Muscle layer of colon (tissue), 2 donors: ENCODE data around the gene SSX1.
"Not testable (repeated sequence)": the region's sequence is repeated elsewhere in the genome, so short reads cannot be mapped to it uniquely, and the experiment has no call there.

Experiments used
- H3K27ac ChIP-seq: one replicate; pipeline ENCODE4 v1.7.0; 2013; ENCODE audit warnings: low read depth, mild to moderate bottlenecking, low read length, moderate library complexity
- H3K27me3 ChIP-seq, 2 donors: one replicate each; pipeline ENCODE4 v1.7.0; 2013; ENCODE audit warnings: low read length in 2 of 2, mild to moderate bottlenecking in 2 of 2; ENCODE audit not compliant: insufficient read depth in 2 of 2, control insufficient read depth in 1 of 2
- H3K36me3 ChIP-seq: one replicate; pipeline ENCODE4 v1.7.0; 2013; ENCODE audit warnings: mild to moderate bottlenecking, low read length; ENCODE audit not compliant: insufficient read depth
- H3K4me1 ChIP-seq: one replicate; pipeline ENCODE4 v1.7.0; 2013; ENCODE audit warnings: mild to moderate bottlenecking, low read length; ENCODE audit not compliant: insufficient read depth
- H3K4me3 ChIP-seq, 2 donors: one replicate each; pipeline ENCODE4 v1.7.0; 2013; ENCODE audit warnings: low read length in 2 of 2, low read depth in 1 of 2, mild to moderate bottlenecking in 1 of 2, moderate library complexity in 1 of 2
- H3K9ac ChIP-seq: one replicate; pipeline ENCODE4 v1.7.0; 2013; ENCODE audit warnings: low read length
- H3K9me3 ChIP-seq: one replicate; pipeline ENCODE4 v1.7.0; 2013; ENCODE audit warnings: mild to moderate bottlenecking, low read length
- donor health status: abdominal sarcoma.
- donor health status: Adenocarcinoma of cecum.

Gene SSX1, protein sequence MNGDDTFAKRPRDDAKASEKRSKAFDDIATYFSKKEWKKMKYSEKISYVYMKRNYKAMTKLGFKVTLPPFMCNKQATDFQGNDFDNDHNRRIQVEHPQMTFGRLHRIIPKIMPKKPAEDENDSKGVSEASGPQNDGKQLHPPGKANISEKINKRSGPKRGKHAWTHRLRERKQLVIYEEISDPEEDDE

DNA sequence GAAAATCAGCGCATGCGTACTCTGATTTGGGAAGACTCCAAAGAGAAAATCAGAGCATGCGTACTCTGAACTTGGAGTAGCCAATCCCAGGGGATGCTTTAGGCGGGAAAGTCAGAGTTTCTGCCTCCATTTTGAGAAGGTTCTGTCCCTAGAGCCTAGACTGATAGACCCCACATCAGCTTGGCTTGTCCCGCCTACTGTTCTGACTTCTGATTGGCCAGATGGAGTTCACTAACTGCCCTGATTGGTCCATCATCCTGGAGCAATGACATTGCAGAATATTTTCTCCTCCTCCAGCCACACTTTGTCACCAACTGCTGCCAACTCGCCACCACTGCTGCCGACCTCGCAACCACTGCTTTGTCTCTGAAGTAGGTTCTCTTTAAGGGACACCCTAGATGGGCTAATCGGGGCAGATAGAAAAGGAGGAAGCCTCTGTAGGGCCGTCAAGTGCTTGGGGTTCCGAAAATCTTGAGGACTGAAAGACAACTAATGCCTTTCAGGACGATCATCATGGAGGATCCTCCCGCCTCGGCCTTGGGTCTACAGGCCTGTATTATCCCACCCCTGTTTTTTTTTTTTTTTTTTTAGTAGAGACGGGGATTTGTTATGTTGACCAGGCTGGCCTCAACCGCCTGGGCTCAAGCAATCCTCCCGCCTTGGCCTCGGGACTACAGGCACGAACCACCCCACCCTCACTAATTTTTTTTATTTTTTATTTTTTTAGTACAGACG lies at the start of gene SSX1:
SSX1 (plus strand) TSS at position 331 of the 735 bp plus-strand sequence. CDS start 1,850 bp downstream, outside the sequence.
- not testable (repeated sequence) for H3K4me3 ChIP-seq, H3K9me3 ChIP-seq, H3K9ac ChIP-seq, H3K36me3 ChIP-seq, H3K27ac ChIP-seq, H3K27me3 ChIP-seq, H3K4me1 ChIP-seq

DNA sequence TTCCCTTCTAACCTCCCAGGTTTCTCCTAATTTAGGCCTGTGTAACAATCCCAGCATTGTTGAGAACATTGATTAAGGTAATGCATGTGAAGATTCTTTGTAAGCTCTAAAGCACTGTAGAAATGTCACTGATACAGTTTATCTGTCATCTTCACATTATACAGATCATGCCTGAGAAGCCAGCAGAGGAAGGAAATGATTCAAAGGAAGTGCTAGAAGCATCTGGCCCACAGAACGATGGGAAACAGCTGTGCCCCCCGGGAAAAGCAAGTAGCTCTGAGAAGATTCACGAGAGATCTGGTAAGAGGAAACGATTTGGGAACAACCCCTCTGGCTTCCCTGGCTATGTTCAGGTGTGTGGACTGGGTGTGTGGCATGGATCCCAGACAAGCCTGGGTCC lies 40.9 kb upstream of the SSX1 start:
- H3K27me3 ChIP-seq = not testable (repeated sequence)

DNA sequence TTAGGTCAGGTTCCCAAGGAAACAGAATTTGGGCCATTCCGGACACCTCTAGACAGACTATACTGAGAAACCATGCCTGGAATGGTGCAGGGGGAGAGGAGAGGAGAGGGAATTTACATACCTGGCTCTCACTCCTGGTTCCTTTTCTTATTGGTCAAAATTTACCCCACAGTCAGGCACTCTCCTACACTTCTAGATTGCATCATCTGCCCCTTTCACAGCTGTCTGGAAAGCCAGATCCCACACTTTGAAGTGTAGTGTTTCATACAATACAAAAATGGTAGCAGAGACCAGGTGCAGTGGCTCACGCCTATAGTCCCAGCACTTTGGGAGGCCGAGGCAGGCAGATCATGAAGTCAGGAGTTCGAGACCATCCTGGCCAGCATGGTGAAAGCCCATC lies 31.0 kb upstream of the SSX1 start:
- H3K36me3 ChIP-seq, H3K4me3 ChIP-seq, H3K27me3 ChIP-seq, H3K4me1 ChIP-seq, H3K9me3 ChIP-seq, H3K9ac ChIP-seq, H3K27ac ChIP-seq: not testable (repeated sequence)

More for the DNA sequence above, 40.9 kb upstream of the SSX1 start:
- H3K27ac ChIP-seq, H3K9me3 ChIP-seq, H3K4me1 ChIP-seq, H3K36me3 ChIP-seq, H3K4me3 ChIP-seq, H3K9ac ChIP-seq: not testable (repeated sequence)

DNA sequence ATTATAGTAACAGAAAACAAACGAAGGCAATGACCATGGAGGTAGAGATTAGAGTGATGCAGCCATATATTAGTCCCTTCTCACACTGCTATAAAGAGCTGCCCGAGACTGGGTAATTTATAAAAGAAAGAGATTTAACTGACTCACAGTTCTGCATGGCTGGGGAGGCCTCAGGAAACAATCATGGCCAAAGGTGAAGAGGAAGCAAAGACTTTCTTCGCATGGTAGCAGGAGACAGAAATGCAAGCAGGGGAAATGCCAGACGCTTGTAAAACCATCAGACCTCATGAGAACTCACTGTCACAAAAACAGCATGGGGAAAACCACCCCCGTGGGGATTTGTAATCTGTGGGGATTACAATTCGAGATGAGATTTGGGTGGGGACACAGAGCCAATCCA lies 2.2 kb upstream of the SSX1 start:
- not testable (repeated sequence) for H3K4me3 ChIP-seq, H3K9me3 ChIP-seq, H3K27ac ChIP-seq, H3K27me3 ChIP-seq, H3K9ac ChIP-seq, H3K4me1 ChIP-seq, H3K36me3 ChIP-seq

DNA sequence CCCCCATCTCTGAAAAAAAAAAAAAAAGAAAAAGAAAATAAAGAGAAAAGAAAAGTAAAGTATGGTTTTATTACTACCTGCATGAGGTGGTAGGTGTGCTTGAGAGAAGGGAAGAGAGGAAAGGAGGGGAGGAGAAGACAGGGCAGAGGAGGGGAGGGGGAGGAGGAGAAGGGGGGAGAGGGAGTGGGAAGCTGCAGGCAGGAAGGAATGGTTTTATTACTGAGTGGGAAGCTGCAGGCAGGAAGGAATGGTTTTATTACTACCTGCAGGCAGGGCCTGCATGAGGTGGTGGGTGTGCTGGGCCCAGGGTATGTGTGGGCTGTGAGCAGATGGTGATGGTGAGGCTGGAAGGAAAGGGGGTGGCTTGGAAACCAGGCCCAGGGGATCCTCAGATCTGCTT lies 19.2 kb downstream of the SSX1 start:
- H3K27me3 ChIP-seq, H3K36me3 ChIP-seq, H3K9ac ChIP-seq, H3K9me3 ChIP-seq, H3K27ac ChIP-seq, H3K4me3 ChIP-seq, H3K4me1 ChIP-seq: not testable (repeated sequence)

DNA sequence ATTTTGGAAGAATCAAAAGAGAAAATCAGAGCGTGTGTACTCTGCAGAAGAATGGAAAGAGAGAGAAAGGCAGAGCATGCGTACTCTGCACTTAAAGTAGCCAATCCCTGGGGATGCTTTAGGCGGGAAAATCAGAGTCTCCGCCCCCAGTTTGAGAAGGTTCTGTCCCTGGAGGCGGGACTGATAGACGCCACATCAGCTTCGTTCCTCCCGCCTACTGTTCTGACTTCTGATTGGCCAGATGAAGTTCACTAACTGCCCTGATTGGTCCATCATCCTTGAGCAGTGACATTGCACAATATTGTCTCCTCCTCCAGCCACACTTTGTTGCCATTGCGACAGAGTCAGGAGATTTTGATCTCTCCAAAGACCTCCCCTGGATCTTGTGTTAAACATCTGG lies 23.8 kb downstream of the SSX1 start:
- Histone ChIP-seq H3K36me3 (no peaks in the 10 kb centered on the region), H3K27me3 (no peaks in the 10 kb centered on the region), H3K4me3 (no peak overlapping the region), H3K9me3 (no peaks in the 10 kb centered on the region), H3K9ac (no peak overlapping the region), H3K27ac (no peak overlapping the region), H3K4me1 (no peaks in the 10 kb centered on the region)

DNA sequence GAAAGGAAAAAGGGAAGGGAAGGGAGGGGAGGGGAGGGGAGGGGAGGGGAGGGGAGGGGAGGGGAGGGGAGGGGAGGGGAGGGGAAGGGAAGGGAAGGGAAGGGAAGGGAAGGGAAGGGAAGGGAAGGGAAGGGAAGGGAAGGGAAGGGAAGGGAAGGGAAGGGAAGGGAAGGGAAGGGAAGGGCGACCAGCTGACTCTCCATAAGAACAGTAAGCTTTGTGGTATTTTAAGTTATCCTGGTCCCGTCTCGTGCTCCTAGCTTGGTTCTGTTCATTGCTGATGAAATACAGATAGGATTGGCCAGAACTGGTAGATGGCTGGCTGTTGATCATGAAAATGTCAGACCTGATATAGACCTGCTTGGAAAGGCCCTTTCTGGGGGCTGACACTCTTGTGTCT lies 25.5 kb downstream of the SSX1 start:
- not testable (repeated sequence) for H3K36me3 ChIP-seq, H3K9ac ChIP-seq, H3K27ac ChIP-seq, H3K4me3 ChIP-seq, H3K27me3 ChIP-seq, H3K4me1 ChIP-seq, H3K9me3 ChIP-seq

DNA sequence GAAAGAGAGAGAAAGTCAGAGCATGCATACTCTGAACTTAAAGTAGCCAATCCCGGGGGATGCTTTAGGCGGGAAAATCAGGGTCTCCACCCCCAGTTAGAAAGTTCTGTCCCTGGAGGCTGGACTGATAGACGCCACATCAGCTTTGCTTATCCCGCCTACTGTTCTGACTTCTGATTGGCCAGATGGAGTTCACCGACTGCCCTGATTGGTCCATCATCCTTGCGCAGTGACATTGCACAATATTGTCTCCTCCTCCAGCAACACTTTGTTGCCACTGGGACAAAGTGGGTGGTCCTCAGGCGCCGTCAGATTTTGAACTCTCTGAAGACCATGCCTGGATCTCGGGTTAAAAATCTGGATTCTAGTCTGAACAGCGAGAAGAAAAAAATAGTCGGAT lies 51.0 kb downstream of the SSX1 start:
- Histone ChIP-seq H3K4me1 (no peaks in the 10 kb centered on the region), H3K36me3 (no peaks in the 10 kb centered on the region), H3K4me3 (no peak overlapping the region), H3K27ac (no peak overlapping the region), H3K9me3 (no peaks in the 10 kb centered on the region), H3K9ac (no peak overlapping the region), H3K27me3 (no peaks in the 10 kb centered on the region)

DNA sequence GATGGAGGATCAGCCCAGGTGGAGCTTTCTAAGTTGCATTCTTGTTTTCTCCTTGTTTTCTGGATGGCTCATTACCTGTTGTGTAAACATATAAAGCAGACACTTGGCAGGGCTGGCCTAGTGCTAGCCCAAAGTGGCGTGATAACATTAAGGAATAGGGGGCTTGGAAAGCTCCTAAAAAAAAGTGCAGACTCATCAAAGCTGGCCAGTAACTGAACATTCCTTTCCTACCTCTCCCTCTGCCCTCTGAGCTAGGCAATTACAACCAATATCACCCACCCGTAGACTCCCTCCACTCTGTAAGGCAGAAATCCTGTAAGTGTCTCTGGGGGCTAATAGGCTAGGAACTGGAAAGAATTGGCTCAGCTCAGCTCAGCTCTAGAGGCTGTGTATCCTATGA lies 58.8 kb downstream of the SSX1 start:
- not testable (repeated sequence) for H3K27me3 ChIP-seq, H3K4me3 ChIP-seq, H3K4me1 ChIP-seq, H3K9me3 ChIP-seq, H3K27ac ChIP-seq, H3K36me3 ChIP-seq, H3K9ac ChIP-seq
